GM12874 (cell line): ENCODE results near the gene ADD3.
A peak's percentile ranks its signal among the peaks of the same experiment; 100 is the strongest.

Experiments used
- CTCF ChIP-seq: IDR thresholded peaks from 2 replicates; pipeline ENCODE4 v1.5.1; 2011; ENCODE audit warnings: low read depth, mild to moderate bottlenecking, control low read depth, low read length, moderate library complexity; ENCODE audit not compliant: insufficient read depth

The ADD3 gene

DNA sequence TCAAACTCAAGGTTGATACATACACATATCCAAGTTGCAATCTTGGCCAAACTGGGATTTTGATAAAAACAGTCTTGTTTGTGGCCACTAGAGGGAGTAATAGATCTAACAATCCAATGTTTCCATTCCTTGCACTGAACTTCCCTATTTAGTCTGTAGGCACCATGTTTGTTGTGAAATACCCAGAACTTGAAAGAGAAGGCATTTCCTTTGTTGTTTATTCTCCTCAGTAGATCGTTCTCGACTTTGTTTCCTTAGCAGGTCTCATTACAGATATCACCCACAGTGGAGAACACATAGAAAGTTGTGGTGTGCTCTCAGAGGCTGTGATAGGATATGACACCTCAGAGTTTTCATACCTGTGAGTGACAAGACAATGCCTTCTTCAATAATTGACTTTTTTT, 129.4 kb downstream of the ADD3 start:
- peak; percentile 65 for TF ChIP-seq CTCF

- peak; percentile 32; the same call in 1 of the 2 replicates for TF ChIP-seq CTCF
These were observed 130.5 kb downstream of the ADD3 start for GRCh38 chr10:110138197-110138812.

DNA sequence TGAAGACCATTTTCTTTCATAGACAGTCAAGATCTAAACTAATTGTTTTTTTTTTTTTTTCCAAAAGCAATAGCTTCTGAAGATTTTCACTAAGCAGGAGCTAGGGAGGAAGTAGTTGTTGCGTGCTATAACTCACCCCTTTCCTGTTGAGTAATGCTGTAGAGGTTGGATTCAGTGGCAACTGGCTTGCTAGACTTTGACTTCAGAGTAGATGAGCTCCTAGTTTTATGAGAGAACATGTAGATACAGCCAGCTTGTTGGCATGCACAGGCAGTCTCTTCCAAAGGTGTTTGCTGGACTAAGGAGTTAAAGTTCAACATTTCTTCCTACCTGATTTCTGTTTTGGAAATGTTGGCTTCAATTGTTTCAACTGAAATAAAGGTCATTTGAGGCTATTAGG, 133.4 kb downstream of the ADD3 start:
- no peak for TF ChIP-seq CTCF

- TF ChIP-seq CTCF: no peak
These were observed 134.3 kb downstream of the ADD3 start for GRCh38 chr10:110141871-110142635.

DNA sequence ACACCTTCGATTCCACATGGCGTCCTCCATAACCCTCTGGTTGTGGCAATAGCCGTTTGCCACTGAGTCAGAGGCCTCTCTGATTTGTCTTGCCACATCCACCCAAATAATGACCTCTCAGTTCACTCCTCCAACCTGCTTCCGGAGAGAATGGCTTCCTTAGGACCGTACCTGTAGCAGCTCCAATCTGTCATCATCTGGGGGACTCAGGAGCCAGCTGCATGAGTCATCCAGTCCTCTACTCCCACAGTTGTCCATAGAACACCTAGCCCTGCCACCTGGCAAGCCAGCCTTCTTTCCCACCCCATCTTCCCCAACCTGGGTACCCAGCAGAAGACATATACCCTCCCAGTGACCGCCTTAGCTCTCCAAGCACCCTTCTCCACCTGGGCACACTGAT, 135.2 kb downstream of the ADD3 start:
- TF ChIP-seq CTCF: no peak

- TF ChIP-seq CTCF: no peak
These were observed 136.7 kb downstream of the ADD3 start for GRCh38 chr10:110144507-110144906.

DNA sequence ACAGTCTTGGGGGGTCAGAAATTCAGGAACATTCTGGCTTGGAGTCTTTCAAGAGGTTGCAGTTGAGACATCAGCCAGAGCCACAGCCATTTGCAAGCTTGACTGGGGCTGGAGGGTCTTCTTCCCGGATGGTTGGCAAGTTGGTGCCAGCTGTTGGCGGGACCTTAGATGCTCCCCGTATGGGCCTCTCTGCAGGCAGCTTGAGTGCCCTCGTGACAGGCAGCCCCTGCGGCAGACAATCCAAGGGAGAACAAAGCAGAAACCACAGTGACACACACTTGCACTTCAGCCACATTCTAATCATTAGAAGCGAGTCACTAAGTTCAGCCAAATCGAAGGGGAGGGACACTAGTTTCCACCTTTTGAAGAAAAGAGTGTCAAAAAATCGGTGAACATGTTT, 140.2 kb downstream of the ADD3 start:
- TF ChIP-seq CTCF: no peak
